Skin of body (tissue), 3 donors: ENCODE measurements around the gene ALDH3B2. TPM values are rescaled to one million over a fixed set of nuclear protein-coding genes. Genes with fewer than 3 reads are reported as not detected.

Experiments used
- DNase-seq: peaks from one replicate; lab custom pipeline; 2025; lab: John Stamatoyannopoulos, UW
- small RNA-seq: library from RNA; depleted of rRNA; stranded (forward); fragments of <200 nt; gene quantifications from one replicate; pipeline ENCODE3, GENCODE V24; 2014; ENCODE audit warnings: low replicate concordance
- total RNA-seq: library from RNA; depleted of rRNA; stranded (reverse); fragments of >200 nt; gene quantifications from one replicate; pipeline ENCODE4 v1.2.3, GENCODE V29; 2014

The ALDH3B2 gene
- total RNA-seq, 1 donor from 2014 or later = 19.1 TPM

DNA sequence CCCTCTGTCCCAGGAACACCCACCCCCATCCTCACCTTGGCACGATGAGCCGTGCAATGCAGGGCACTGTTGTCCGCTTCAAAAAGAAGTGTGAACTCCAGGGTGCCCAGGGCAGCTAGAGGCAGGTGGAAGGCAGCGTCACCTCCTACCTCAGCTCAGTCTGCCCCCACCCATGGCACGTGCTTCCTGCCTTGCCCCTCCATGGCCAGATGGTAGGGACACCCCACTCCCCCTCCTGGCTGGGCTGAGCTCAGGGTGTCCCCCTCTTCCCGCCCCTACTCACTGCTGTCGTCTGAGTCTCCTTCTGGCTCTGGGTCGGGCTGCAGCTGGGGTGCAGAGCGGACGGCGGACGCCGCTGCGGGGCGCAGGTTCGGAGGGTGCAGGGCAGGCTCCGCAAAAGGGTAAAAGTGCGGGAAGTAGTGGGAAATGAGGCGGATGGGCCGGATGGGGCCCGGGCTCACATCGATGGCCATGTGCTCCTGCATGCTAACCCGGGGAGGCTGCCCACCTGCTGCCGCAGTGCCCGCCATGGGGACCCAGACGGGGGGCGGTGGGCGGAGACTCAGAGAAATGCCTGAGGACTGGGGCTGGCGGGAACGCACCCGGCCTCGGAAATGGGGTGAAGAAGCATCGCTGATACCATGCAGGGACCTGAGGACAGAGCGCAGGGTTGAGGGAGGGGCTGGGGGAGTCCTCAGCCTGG, 58.5 kb downstream of the ALDH3B2 start:
- no peak for DNase-seq

GRCh38 chr11:67614730-67615714, 59.4 kb downstream of the ALDH3B2 start:
- no peak for DNase-seq

GRCh38 chr11:67613960-67614715, 60.3 kb downstream of the ALDH3B2 start:
- no peak for DNase-seq

DNA sequence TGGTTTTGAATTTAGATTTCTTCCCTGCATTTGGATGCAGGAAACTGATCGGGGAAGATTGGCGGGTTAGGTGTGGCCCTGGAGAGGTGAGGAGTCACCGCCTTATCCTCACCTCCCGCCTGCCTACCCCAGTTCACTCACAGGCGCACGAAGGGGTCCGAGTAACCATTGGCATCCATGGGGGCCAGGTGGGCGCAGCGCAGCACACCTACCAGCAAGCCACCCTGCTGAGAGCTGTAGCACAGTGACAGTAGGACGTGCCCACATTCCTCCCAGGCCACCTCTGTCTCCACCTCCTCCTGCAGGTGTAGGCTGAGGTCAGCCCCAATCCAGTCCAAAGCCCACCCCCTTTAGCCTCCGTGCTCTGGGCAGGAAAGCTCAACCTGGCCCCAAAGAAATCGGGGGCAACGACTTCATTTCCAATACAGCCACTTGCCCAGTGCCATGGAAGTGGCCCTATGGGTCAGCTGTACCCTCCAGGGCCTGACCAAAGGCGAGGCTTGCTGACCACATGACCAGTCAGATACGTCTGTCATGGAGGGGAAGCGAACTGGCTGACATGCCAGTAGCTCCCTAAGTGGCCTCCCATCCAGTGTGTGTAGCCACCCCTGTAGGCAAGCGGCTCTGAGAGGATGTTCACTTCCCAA, 61.0 kb downstream of the ALDH3B2 start:
- no peak for DNase-seq

GRCh38 chr11:67612751-67613150, 61.7 kb downstream of the ALDH3B2 start:
- no peak for DNase-seq

Small RNAs within 50 kb of the gene (small RNA-seq; reads per million reads assigned to genes)
- gene RPL37P2 = 0.14 reads per million

Other genes starting within 250 kb of the ALDH3B2 start
- gene RPS6KB2, start 246.1 kb downstream of the ALDH3B2 start, total RNA-seq = 39.8 TPM
- gene PTPRCAP, start 236.9 kb downstream of the ALDH3B2 start, total RNA-seq = 0.89 TPM
- gene CORO1B, start 231.1 kb downstream of the ALDH3B2 start, total RNA-seq = 30.2 TPM
- not detected for gene GPR152, start 221.9 kb downstream of the ALDH3B2 start, total RNA-seq
- gene CABP4, start 219.3 kb downstream of the ALDH3B2 start, total RNA-seq = 0.49 TPM
- 33.7 TPM for gene TMEM134, start 205.4 kb downstream of the ALDH3B2 start, total RNA-seq
- gene AIP, start 191.6 kb downstream of the ALDH3B2 start, total RNA-seq = 42.8 TPM
- 7.5 TPM for gene PITPNM1, start 169.3 kb downstream of the ALDH3B2 start, total RNA-seq
- 4.5 TPM for gene CDK2AP2, start 166.5 kb downstream of the ALDH3B2 start, total RNA-seq
- gene CABP2, start 151.2 kb downstream of the ALDH3B2 start, total RNA-seq = not detected
- 333 TPM for gene GSTP1, start 90.8 kb downstream of the ALDH3B2 start, total RNA-seq
- gene NDUFV1, start 67.7 kb downstream of the ALDH3B2 start, total RNA-seq = 121 TPM
- 6.0 TPM for gene NUDT8, start 44.7 kb downstream of the ALDH3B2 start, total RNA-seq
- not detected for gene TBX10, start 34.9 kb downstream of the ALDH3B2 start, total RNA-seq
- 0.20 TPM for gene ACY3, start 23.9 kb downstream of the ALDH3B2 start, total RNA-seq